Endothelial cell of umbilical vein (primary cell): Measurements from ENCODE around the gene CLPX. TPM values are rescaled to one million over a fixed set of nuclear protein-coding genes. Genes with fewer than 3 reads are reported as not detected.

Source experiments
- BruUV-seq: library from RNA; stranded (reverse); fragments of 400-500 nt; replicated peaks from 2 replicates; lab custom pipeline; 2021; lab: Mats Ljungman, UMichigan
- CTCF ChIA-PET: fragments of 300-600, 350-600 bp; sonication (Branson Sonifier 250); formaldehyde crosslinking; loops from one replicate; lab custom pipeline; 2021; ENCODE audit warnings: antibody characterized with exemption, inconsistent platforms; lab: Charles Lee
- POLR2A ChIA-PET: fragments of 300-600, 350-600 bp; sonication (Branson Sonifier 250); formaldehyde crosslinking; loops from one replicate; lab custom pipeline; 2021; ENCODE audit warnings: antibody characterized with exemption, inconsistent platforms; lab: Charles Lee
- DNase-seq: peaks from one replicate; pipeline ENCODE4 v3.0.0-alpha.2; 2011; ENCODE audit warnings: low read depth, low spot score
- FAIRE-seq: peaks from 2 replicates; lab custom pipeline; 2011; peaks lifted over from hg19 to GRCh38; lab: Jason Lieb, UNC
- H2AFZ ChIP-seq: 2 replicates; pipeline ENCODE4 v1.6.0; 2012; ENCODE audit warnings: low read depth, low read length, control low read depth, inconsistent platforms
- H3K27ac ChIP-seq: 2 replicates; pipeline ENCODE4 v1.5.1; 2011; ENCODE audit warnings: low read depth, mild to moderate bottlenecking, control low read depth, low read length, moderate library complexity; ENCODE audit not compliant: insufficient read depth
- H3K27me3 ChIP-seq, 2 experiments: 2 replicates each; pipeline versions ENCODE4 v1.6.0 to v1.6.1; 2011; ENCODE audit warnings: low read length in 2 of 2, mixed read lengths in 1 of 2; ENCODE audit not compliant: control insufficient read depth in 2 of 2, insufficient read depth in 2 of 2
- H3K36me3 ChIP-seq, 2 experiments: 2 replicates in 1 of 2; 3 replicates in 1 of 2; pipeline ENCODE4 v1.5.1; 2011; ENCODE audit warnings: low read length in 2 of 2, mild to moderate bottlenecking in 1 of 2, moderate library complexity in 1 of 2; ENCODE audit not compliant: control insufficient read depth in 2 of 2, insufficient read depth in 2 of 2; ENCODE audit errors: extremely low read depth in 1 of 2
- H3K4me1 ChIP-seq: 3 replicates; pipeline ENCODE4 v1.5.1; 2011; ENCODE audit warnings: mild to moderate bottlenecking, low read length; ENCODE audit not compliant: control insufficient read depth, insufficient read depth; ENCODE audit errors: extremely low read depth
- H3K4me2 ChIP-seq: 2 replicates; pipeline ENCODE4 v1.6.1; 2011; ENCODE audit warnings: low read length, control low read depth, mixed read lengths; ENCODE audit not compliant: insufficient read depth
- H3K4me3 ChIP-seq, 3 experiments: fragments of 200-600 bp in 1 of 3; sonication (generic), shearing (Covaris generic) in 1 of 3; replicated peaks in 1 of 3; 2 replicates each; pipeline ENCODE4 v1.5.1; 2011 to 2016; ENCODE audit warnings: control low read depth in 3 of 3, low read length in 3 of 3, mild to moderate bottlenecking in 2 of 3, inconsistent platforms in 1 of 3, low read depth in 1 of 3, moderate library complexity in 1 of 3; ENCODE audit not compliant: insufficient read depth in 1 of 3
- H3K79me2 ChIP-seq: 2 replicates; pipeline ENCODE4 v1.6.0; 2012; ENCODE audit warnings: low read length, inconsistent platforms; ENCODE audit not compliant: control insufficient read depth, insufficient read depth
- H3K9ac ChIP-seq: replicated peaks from 2 replicates; pipeline ENCODE3; 2011; ENCODE audit warnings: low read length, control low read depth; ENCODE audit not compliant: insufficient read depth; ENCODE audit errors: extremely low read depth
- H3K9me1 ChIP-seq: replicated peaks from 3 replicates; pipeline ENCODE4 v1.6.0; 2011; ENCODE audit warnings: mild to moderate bottlenecking, low read length; ENCODE audit not compliant: control insufficient read depth, insufficient read depth; ENCODE audit errors: extremely low read depth
- H3K9me3 ChIP-seq: replicated peaks from 2 replicates; pipeline ENCODE4 v1.5.1; 2012; ENCODE audit warnings: low read length, inconsistent platforms; ENCODE audit not compliant: control insufficient read depth, insufficient read depth
- H4K20me1 ChIP-seq: replicated peaks from 2 replicates; pipeline ENCODE3; 2011; ENCODE audit warnings: mild to moderate bottlenecking, low read length; ENCODE audit not compliant: control insufficient read depth, insufficient read depth; ENCODE audit errors: extremely low read depth
- GATA2 ChIP-seq: IDR thresholded peaks from 2 replicates; pipeline ENCODE4 v1.7.0; 2011; ENCODE audit warnings: low read depth, mild to moderate bottlenecking, moderate library complexity, mixed read lengths, low read length; ENCODE audit not compliant: insufficient read length, insufficient read depth
- MAX ChIP-seq: IDR thresholded peaks from 2 replicates; pipeline ENCODE4 v1.6.1; 2011; ENCODE audit not compliant: insufficient read depth, insufficient read length
- dilution Hi-C: fragments of 300-500 bp; cut with MboI; formaldehyde crosslinking; loops from one replicate; pipeline ENCODE4 v1.15.0; 2019; ENCODE audit warnings: low sequenced_read_pairs; ENCODE audit not compliant: extremely low pct_ligation_motif_present
- intact Hi-C: fragments of 100-400 bp; cut with micrococcal nuclease; formaldehyde crosslinking; loops from one replicate; pipeline ENCODE4 v1.10.0; 2022
- polyA plus RNA-seq, 4 experiments: library from polyadenylated mRNA; depleted of rRNA in 3 of 4; stranded (reverse) in 3 of 4; unstranded in 1 of 4; fragments of >200 nt; gene quantifications; 2 replicates each; pipeline versions ENCODE4 v1.2.1 to v1.2.3, GENCODE V29; 2011 to 2012; ENCODE audit warnings: missing spikeins in 1 of 4
- total RNA-seq: library from RNA; stranded (reverse); gene quantifications from 2 replicates; pipeline ENCODE4 v1.2.3, GENCODE V29; 2021

The CLPX gene
- total and polyA plus RNA-seq, 2 donors (not counting 3 experiments of a cell fraction or from before 2014, with no cell fraction given): 11.1 to 41.4 TPM

- BruUV-seq: no TSS peak
- no peak for TF ChIP-seq GATA2
- no peak for TF ChIP-seq MAX
- no peak overlapping the region for H3K4me2 ChIP-seq
- H3K4me1 ChIP-seq: no peaks in the 10 kb centered on the region
- DNase-seq (no peak), FAIRE-seq (no peak)
- H3K9me3 ChIP-seq: no peaks in the 10 kb centered on the region
- no peak overlapping the region for H2AFZ ChIP-seq
- dilution Hi-C loops (no loop called here), intact Hi-C loops (no loop called here)
- no peaks in the 10 kb centered on the region for H3K79me2 ChIP-seq
- no peak overlapping the region for H3K9ac ChIP-seq
- ChIA-PET POLR2A (no interaction called here), CTCF (no interaction called here)
- no peak overlapping the region for H3K27ac ChIP-seq
- H3K27me3 ChIP-seq: peaks cover 0 to 5% of the 10 kb centered on the region in 2 experiments
- H4K20me1 ChIP-seq: no peaks in the 10 kb centered on the region
- H3K4me3 ChIP-seq: no peak overlapping the region
- no peaks in the 10 kb centered on the region for H3K36me3 ChIP-seq
- no peaks in the 10 kb centered on the region for H3K9me1 ChIP-seq
These were observed 21.6 kb upstream of the CLPX start for GRCh38 chr15:65206750-65207149.

- Histone ChIP-seq H2AFZ (no peak overlapping the region), H4K20me1 (no peaks in the 10 kb centered on the region), H3K36me3 (no peaks in the 10 kb centered on the region), H3K4me1 (no peaks in the 10 kb centered on the region), H3K9me3 (no peaks in the 10 kb centered on the region), H3K79me2 (no peaks in the 10 kb centered on the region), H3K4me3 (no peak overlapping the region), H3K27ac (no peak overlapping the region), H3K27me3 (peaks cover 3 to 5% of the 10 kb centered on the region in 2 experiments), H3K4me2 (no peak overlapping the region), H3K9ac (no peak overlapping the region), H3K9me1 (no peaks in the 10 kb centered on the region)
- no peak for FAIRE-seq
- ChIA-PET POLR2A (no interaction called here), CTCF (no interaction called here)
- BruUV-seq: no TSS peak
- intact Hi-C loops: no loop called here
- DNase-seq: no peak
- dilution Hi-C loops: no loop called here
- no peak for TF ChIP-seq MAX
These were observed 20.0 kb upstream of the CLPX start for GRCh38 chr15:65204931-65205660.
